ENCODE measurements around the gene MEOX1. TPM values are rescaled to one million over a fixed set of nuclear protein-coding genes. Genes with fewer than 3 reads are reported as not detected.
A peak's percentile ranks its signal among the peaks of the same experiment; 100 is the strongest.

Gene MEOX1
- total RNA-seq (1 to 10 TPM in 1 of 2 donors, under 1 TPM in 1; 0.31 to 1.2 TPM), polyA plus RNA-seq (1 to 10 TPM in 1 of 2 donors, under 1 TPM in 1; 0.26 to 1.1 TPM)
- long read RNA-seq, donor 1, result 0 reads
- long read RNA-seq, donor 2, result 0 reads
- long read RNA-seq, donor 3, result 0 reads
- long read RNA-seq, donor 4, partial matches to known transcripts, result 0 of 1 reads
- long read RNA-seq, donor 4, other reads (novel, unspliced or antisense), result 0 of 1 reads
- long read RNA-seq, donor 5, result 0 reads

DNA sequence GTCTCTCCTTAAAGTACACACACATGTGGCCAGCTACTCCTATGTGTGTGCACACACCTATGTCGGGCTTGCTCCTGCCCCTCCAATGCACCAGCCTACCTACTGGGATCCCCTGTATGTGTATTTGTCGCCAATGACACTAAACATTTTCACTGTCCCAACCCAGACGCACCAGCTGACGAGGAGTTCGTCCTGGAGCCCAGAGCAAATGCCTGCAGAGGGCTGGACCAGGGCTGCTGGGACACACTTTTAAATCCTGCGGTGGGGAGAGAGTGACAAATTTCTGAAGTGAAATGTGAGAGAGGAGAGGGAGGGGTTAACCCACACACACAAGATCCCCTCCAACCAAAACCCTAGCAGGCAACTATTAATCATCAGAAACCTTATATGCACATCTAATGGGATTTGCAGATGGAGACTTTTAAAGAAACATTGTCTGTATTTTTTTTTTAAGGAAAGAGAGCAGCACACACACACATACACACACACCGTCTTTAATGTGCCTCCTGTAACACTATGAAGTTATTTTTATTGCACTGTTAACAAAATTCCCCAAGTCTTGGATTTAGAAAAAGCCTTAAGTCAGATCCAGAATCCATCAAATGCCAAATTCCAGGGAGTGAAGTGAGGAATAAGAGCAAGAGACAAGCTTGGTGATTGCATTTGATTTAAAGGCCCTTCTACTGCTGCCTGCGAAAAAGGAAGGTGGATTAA is at the start of gene MEOX1:
MEOX1 (minus strand) TSS at position 224 of the 714 bp plus-strand sequence. CDS start 388 bp downstream, outside the sequence.
- WGBS, 2 donors, result 60 to 73% methylated on average over 8 of the region's 8 CpGs
- no peak within 1 kb of the TSS for H3K9ac ChIP-seq (ENCODE audit: insufficient read depth in 1 of 2, low read length in 2 of 2)

DNA sequence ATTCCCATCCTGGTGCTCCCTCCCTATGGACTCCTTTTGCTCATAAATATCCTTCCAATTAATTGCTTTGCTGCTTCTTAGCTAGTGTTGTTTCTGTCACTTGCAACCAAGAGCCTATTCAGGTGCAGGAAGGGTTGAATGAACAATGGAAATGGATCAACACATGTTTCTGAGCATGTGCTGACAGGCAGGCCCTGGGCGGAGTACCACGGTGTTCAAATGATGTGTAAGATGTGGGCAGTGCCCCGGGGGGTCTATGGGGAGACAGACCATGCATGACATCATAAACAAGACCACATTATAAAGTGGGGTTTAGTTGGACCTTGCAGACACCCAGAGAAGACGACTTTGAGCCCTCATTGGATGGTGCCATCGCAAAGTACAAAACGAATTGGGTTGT is 48.4 kb upstream of the MEOX1 start:
- Histone ChIP-seq H3K27me3 (ENCODE audit: control insufficient read depth in 3 of 3, insufficient read depth in 3 of 3, low read length in 2 of 3) (peaks cover 0 to 2% (median 0%) of the 10 kb centered on the region in 3 donors), H3K9ac (ENCODE audit: insufficient read depth in 1 of 2, low read length in 2 of 2) (no peak overlapping the region), H3K4me1 (ENCODE audit: control insufficient read depth in 5 of 5, insufficient read depth in 5 of 5, low read length in 5 of 5) (peaks cover 0 to 8% (median 3%) of the 10 kb centered on the region in 5 donors), H3K9me3 (ENCODE audit: control insufficient read depth in 4 of 4, insufficient read depth in 3 of 4, low read length in 3 of 4) (no peaks in the 10 kb centered on the region), H3K36me3 (ENCODE audit: control insufficient read depth in 4 of 4, insufficient read depth in 4 of 4, low read length in 4 of 4) (no peaks in the 10 kb centered on the region), H3K27ac (ENCODE audit: low read depth in 1 of 2, low read length in 1 of 2) (no peak overlapping the region), H3K4me3 (no peak overlapping the region)
- no peak for ATAC-seq (ENCODE audit: insufficient read depth, low FRiP score)
- no peak for DNase-seq
- 90 to 97% methylated on average over 6 of the region's 6 CpGs for WGBS, 2 donors
- TF ChIP-seq, protein P1, sequence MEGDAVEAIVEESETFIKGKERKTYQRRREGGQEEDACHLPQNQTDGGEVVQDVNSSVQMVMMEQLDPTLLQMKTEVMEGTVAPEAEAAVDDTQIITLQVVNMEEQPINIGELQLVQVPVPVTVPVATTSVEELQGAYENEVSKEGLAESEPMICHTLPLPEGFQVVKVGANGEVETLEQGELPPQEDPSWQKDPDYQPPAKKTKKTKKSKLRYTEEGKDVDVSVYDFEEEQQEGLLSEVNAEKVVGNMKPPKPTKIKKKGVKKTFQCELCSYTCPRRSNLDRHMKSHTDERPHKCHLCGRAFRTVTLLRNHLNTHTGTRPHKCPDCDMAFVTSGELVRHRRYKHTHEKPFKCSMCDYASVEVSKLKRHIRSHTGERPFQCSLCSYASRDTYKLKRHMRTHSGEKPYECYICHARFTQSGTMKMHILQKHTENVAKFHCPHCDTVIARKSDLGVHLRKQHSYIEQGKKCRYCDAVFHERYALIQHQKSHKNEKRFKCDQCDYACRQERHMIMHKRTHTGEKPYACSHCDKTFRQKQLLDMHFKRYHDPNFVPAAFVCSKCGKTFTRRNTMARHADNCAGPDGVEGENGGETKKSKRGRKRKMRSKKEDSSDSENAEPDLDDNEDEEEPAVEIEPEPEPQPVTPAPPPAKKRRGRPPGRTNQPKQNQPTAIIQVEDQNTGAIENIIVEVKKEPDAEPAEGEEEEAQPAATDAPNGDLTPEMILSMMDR (IDR thresholded peaks at IDR 0.05; ENCODE audit: control extremely low read depth, extremely low read depth), result no peak

More for the DNA sequence above, at the start of gene MEOX1:
- Histone ChIP-seq H3K4me3 (no peak within 1 kb of the TSS), H3K27ac (ENCODE audit: low read depth in 1 of 2, low read length in 1 of 2) (peak within 1 kb of the TSS in 1 of 2 donors; percentile 82), H3K4me1 (ENCODE audit: control insufficient read depth in 5 of 5, insufficient read depth in 5 of 5, low read length in 5 of 5) (peaks cover 0 to 38% (median 7%) of the 10 kb centered on the region in 5 donors), H3K36me3 (ENCODE audit: control insufficient read depth in 4 of 4, insufficient read depth in 4 of 4, low read length in 4 of 4) (no peaks in the 10 kb centered on the region), H3K9me3 (ENCODE audit: control insufficient read depth in 4 of 4, insufficient read depth in 3 of 4, low read length in 3 of 4) (no peaks in the 10 kb centered on the region), H3K27me3 (ENCODE audit: control insufficient read depth in 3 of 3, insufficient read depth in 3 of 3, low read length in 2 of 3) (no peaks in the 10 kb centered on the region)
- ATAC-seq (ENCODE audit: insufficient read depth, low FRiP score) (no peak), DNase-seq (peak; percentile 60 to 85 (median 80))
- TF ChIP-seq, protein P1 (IDR thresholded peaks at IDR 0.05; ENCODE audit: control extremely low read depth, extremely low read depth), result no peak

DNA sequence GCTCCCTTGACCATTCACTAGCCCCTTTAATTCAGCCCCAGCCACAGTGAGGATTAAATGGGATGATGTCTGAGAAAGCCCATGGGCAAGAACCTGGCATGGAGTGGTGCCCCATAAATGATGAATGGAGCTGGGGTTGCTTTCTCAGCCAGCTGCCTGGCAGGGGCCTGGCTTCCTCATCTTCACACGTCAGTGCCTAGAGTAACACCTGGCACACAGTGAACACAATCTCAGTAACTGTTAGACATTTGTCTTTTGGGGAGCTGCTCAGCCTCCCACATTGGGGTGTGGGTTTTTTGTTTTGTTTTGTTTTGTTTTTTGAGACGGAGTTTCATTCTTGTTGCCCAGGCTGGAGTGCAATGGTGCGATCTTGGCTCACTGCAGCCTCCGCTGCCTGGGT is 47.5 kb upstream of the MEOX1 start:
- DNase-seq (no peak), ATAC-seq (ENCODE audit: insufficient read depth, low FRiP score) (no peak)
- Histone ChIP-seq H3K4me1 (ENCODE audit: control insufficient read depth in 5 of 5, insufficient read depth in 5 of 5, low read length in 5 of 5) (peaks cover 0 to 8% (median 3%) of the 10 kb centered on the region in 5 donors), H3K9ac (ENCODE audit: insufficient read depth in 1 of 2, low read length in 2 of 2) (no peak overlapping the region), H3K36me3 (ENCODE audit: control insufficient read depth in 4 of 4, insufficient read depth in 4 of 4, low read length in 4 of 4) (no peaks in the 10 kb centered on the region), H3K27me3 (ENCODE audit: control insufficient read depth in 3 of 3, insufficient read depth in 3 of 3, low read length in 2 of 3) (peaks cover 0 to 4% (median 0%) of the 10 kb centered on the region in 3 donors), H3K9me3 (ENCODE audit: control insufficient read depth in 4 of 4, insufficient read depth in 3 of 4, low read length in 3 of 4) (no peaks in the 10 kb centered on the region), H3K4me3 (no peak overlapping the region), H3K27ac (ENCODE audit: low read depth in 1 of 2, low read length in 1 of 2) (no peak overlapping the region)
- 90 to 95% methylated on average over 4 of the region's 4 CpGs for WGBS, 2 donors
- TF ChIP-seq, protein P1 (IDR thresholded peaks at IDR 0.05; ENCODE audit: control extremely low read depth, extremely low read depth), result no peak
